GM12878 (cell line): ENCODE results near the gene SLC26A1. TPM values are rescaled to one million over a fixed set of nuclear protein-coding genes. Genes with fewer than 3 reads are reported as not detected.

Experiments used
- ATAC-seq: fragments of 200-7000 bp; cut with Tn5 transposase; 3 replicates; pipeline ENCODE4 v1.9.1; 2020; ENCODE audit warnings: mild to moderate bottlenecking, moderate library complexity
- BruUV-seq: library from RNA; stranded (reverse); fragments of 400-500 nt; replicated peaks from 2 replicates; lab custom pipeline; 2021; lab: Mats Ljungman, UMichigan
- CTCF ChIA-PET: fragments of 300-600 bp; sonication (Branson Sonifier 250); formaldehyde crosslinking; extraction: SDS; loops from one replicate; lab custom pipeline; 2021; ENCODE audit warnings: inconsistent platforms; lab: Yijun Ruan, JAX
- POLR2A ChIA-PET: fragments of 350-600 bp; formaldehyde crosslinking; extraction: SDS; loops from one replicate; lab custom pipeline; 2021; ENCODE audit warnings: inconsistent platforms; lab: Charles Lee
- RAD21 ChIA-PET: fragments of 300-600 bp; sonication (Branson Sonifier 250); formaldehyde crosslinking; loops from one replicate; lab custom pipeline; 2023; ENCODE audit warnings: antibody characterized with exemption; ENCODE audit not compliant: unreplicated experiment; lab: Charles Lee
- SMC1A ChIA-PET: fragments of 300-600 bp; sonication (Branson Sonifier 250); formaldehyde crosslinking; loops from one replicate; lab custom pipeline; 2023; ENCODE audit not compliant: unreplicated experiment, uncharacterized antibody; lab: Charles Lee
- DNase-seq: peaks from one replicate; pipeline ENCODE4 v3.0.0-alpha.2; 2011; ENCODE audit warnings: low read depth, low spot score
- FAIRE-seq: peaks from 3 replicates; lab custom pipeline; 2011; peaks lifted over from hg19 to GRCh38; lab: Jason Lieb, UNC
- H2AFZ ChIP-seq: 2 replicates; pipeline ENCODE4 v1.6.0; 2011; ENCODE audit warnings: low read depth, low read length, control low read depth; ENCODE audit not compliant: control insufficient read depth
- H3K27ac ChIP-seq: 2 replicates; pipeline ENCODE4 v1.5.1; 2011; ENCODE audit warnings: control low read depth; ENCODE audit not compliant: control insufficient read depth, insufficient read depth
- H3K27me3 ChIP-seq, 2 experiments: replicated peaks in 1 of 2; 2 replicates each; pipeline versions ENCODE4 v1.6.0 to v1.6.1; 2011; ENCODE audit warnings: low read length in 1 of 2; ENCODE audit not compliant: control insufficient read depth in 2 of 2, insufficient read depth in 2 of 2
- H3K36me3 ChIP-seq, 2 experiments: 2 replicates each; pipeline ENCODE4 v1.5.1; 2011; ENCODE audit warnings: low read length in 1 of 2; ENCODE audit not compliant: control insufficient read depth in 2 of 2, insufficient read depth in 2 of 2
- H3K4me1 ChIP-seq: 2 replicates; pipeline ENCODE4 v1.6.1; 2011; ENCODE audit warnings: mild to moderate bottlenecking, low read length, moderate library complexity, mixed read lengths; ENCODE audit not compliant: control insufficient read depth, insufficient read depth
- H3K4me2 ChIP-seq: 2 replicates; pipeline ENCODE4 v1.6.0; 2011; ENCODE audit warnings: control low read depth; ENCODE audit not compliant: control insufficient read depth, insufficient read depth
- H3K4me3 ChIP-seq: fragments of 200-600 bp; sonication (generic); 2 replicates; pipeline ENCODE4 v1.5.1; 2016
- H3K79me2 ChIP-seq: 2 replicates; pipeline ENCODE4 v1.6.0; 2011; ENCODE audit warnings: low read length; ENCODE audit not compliant: control insufficient read depth, insufficient read depth
- H3K9ac ChIP-seq: 2 replicates; pipeline ENCODE4 v1.8.0; 2011; ENCODE audit warnings: low read length, control low read depth, mixed read lengths; ENCODE audit not compliant: control insufficient read depth, insufficient read depth
- H3K9me3 ChIP-seq: replicated peaks from 3 replicates; pipeline ENCODE4 v1.5.1; 2011; ENCODE audit warnings: mild to moderate bottlenecking, low read length; ENCODE audit not compliant: control insufficient read depth, insufficient read depth
- H4K20me1 ChIP-seq: 2 replicates; pipeline ENCODE4 v1.6.0; 2011; ENCODE audit not compliant: control insufficient read depth, insufficient read depth
- CREB1 ChIP-seq: IDR thresholded peaks from 2 replicates; pipeline ENCODE4 v1.6.1; 2012; ENCODE audit warnings: low read depth, mild to moderate bottlenecking, inconsistent platforms
- CUX1 ChIP-seq: IDR thresholded peaks from 2 replicates; pipeline ENCODE4 v1.6.1; 2012; ENCODE audit warnings: improper control_type of control experiment, low read depth, low read length; ENCODE audit not compliant: insufficient replicate concordance
- HCFC1 ChIP-seq: fragments of 150-350 bp; IDR thresholded peaks from 2 replicates; pipeline ENCODE4 v1.6.1; 2014; ENCODE audit warnings: low read length
- IKZF1 ChIP-seq: fragments of 450-650 bp; conservative IDR thresholded peaks from 2 replicates; pipeline ENCODE4 v1.6.1; 2017; ENCODE audit warnings: antibody characterized with exemption, mild to moderate bottlenecking
- MYC ChIP-seq: IDR thresholded peaks from 2 replicates; pipeline ENCODE4 v1.6.1; 2011; ENCODE audit warnings: mild to moderate bottlenecking, low read length, moderate library complexity, inconsistent platforms; ENCODE audit not compliant: insufficient read depth, insufficient replicate concordance, insufficient read length, severe bottlenecking
- NFYA ChIP-seq: IDR thresholded peaks from 2 replicates; pipeline ENCODE4 v1.6.1; 2011; ENCODE audit warnings: low read depth, mild to moderate bottlenecking, low read length, improper control_type of control experiment, borderline replicate concordance
- POLR2A ChIP-seq: IDR thresholded peaks from 2 replicates; pipeline ENCODE4 v1.6.1; 2011; ENCODE audit warnings: low read depth, mild to moderate bottlenecking, low read length
- RBBP5 ChIP-seq: fragments of 200-600 bp; sonication (generic); conservative IDR thresholded peaks from 2 replicates; pipeline ENCODE4 v1.6.1; 2016
- RFX5 ChIP-seq: IDR thresholded peaks from 2 replicates; pipeline ENCODE4 v1.6.1; 2011; ENCODE audit warnings: low read depth, low read length, improper control_type of control experiment
- SIX5 ChIP-seq: IDR thresholded peaks from 2 replicates; pipeline ENCODE4 v1.6.1; 2011; ENCODE audit warnings: mild to moderate bottlenecking, low read depth, low read length, moderate library complexity; ENCODE audit not compliant: severe bottlenecking
- SREBF1 ChIP-seq: IDR thresholded peaks from 2 replicates; pipeline ENCODE4 v1.6.1; 2012; ENCODE audit warnings: mild to moderate bottlenecking, low read length
- SRF ChIP-seq, 2 experiments: IDR thresholded peaks; 2 replicates each; pipeline ENCODE4 v1.6.1; 2011; ENCODE audit warnings: low read depth in 2 of 2, low read length in 2 of 2, mild to moderate bottlenecking in 1 of 2, moderate library complexity in 1 of 2
- TBL1XR1 ChIP-seq: IDR thresholded peaks from 2 replicates; pipeline ENCODE4 v1.6.1; 2012; ENCODE audit warnings: low read depth, low read length, improper control_type of control experiment
- ZBED1 ChIP-seq: IDR thresholded peaks from 2 replicates; pipeline ENCODE4 v1.6.1; 2016; ENCODE audit warnings: borderline replicate concordance
- ZZZ3 ChIP-seq: IDR thresholded peaks from 2 replicates; pipeline ENCODE4 v1.6.1; 2011; ENCODE audit warnings: low read depth; ENCODE audit not compliant: control insufficient read depth, insufficient read length
- WGBS: methylation state at CpG from one replicate; pipeline ENCODE4 v1.1.6; 2016; ENCODE audit warnings: low lambda C conversion rate; ENCODE audit not compliant: insufficient replicate concordance, insufficient coverage; ENCODE audit errors: missing lambda C conversion rate; 5-methylcytosine and 5-hydroxymethylcytosine counted together
- in situ Hi-C: fragments of 300-500 bp; cut with MboI; formaldehyde crosslinking; loops from 9 replicates; pipeline ENCODE4 v1.14.3; 2018; ENCODE audit warnings: mixed read lengths
- intact Hi-C: fragments of 100-400 bp; cut with micrococcal nuclease; formaldehyde crosslinking; loops from one replicate; pipeline ENCODE4 v1.14.2; 2022; ENCODE audit not compliant: unreplicated experiment
- polyA plus RNA-seq, 11 experiments: library from polyadenylated mRNA; depleted of rRNA in 4 of 11; unstranded in 6 of 11; stranded (reverse) in 5 of 11; fragments of >200 nt; fragmentation: Nextera tagmentation in 4 of 11; fragmentation: Illumina TruSeq in 1 of 11; extraction: Ambion mirVana in 4 of 11; extraction: Trizol in 1 of 11; gene quantifications; 1 replicate in 1 of 11; 2 replicates in 10 of 11; pipeline versions ENCODE4 v1.2.1 to v1.2.3, GENCODE V29; 2011 to 2016; ENCODE audit warnings: inconsistent platforms in 2 of 11, missing spikeins in 2 of 11, low read depth in 1 of 11
- total RNA-seq, 4 experiments: library from RNA; depleted of rRNA in 3 of 4; stranded (reverse); fragments of >200 nt in 3 of 4; fragmentation: Illumina TruSeq in 1 of 4; extraction: Trizol in 1 of 4; gene quantifications; 2 replicates each; pipeline versions ENCODE4 v1.2.1 to v1.2.3, GENCODE V29; 2013 to 2021

The SLC26A1 gene
- total and polyA plus RNA-seq, 10 of the 15 experiments (the other 5 are each of a cell fraction or from before 2014, with no cell fraction given), result 0.05 to 0.96 (median 0.28) TPM; not detected in 5

GRCh38 chr4:1000686-1001260 is 7.6 kb upstream of the SLC26A1 start:
- no TSS peak for BruUV-seq
- H3K27ac ChIP-seq, result no peak overlapping the region
- CTCF ChIA-PET, result no interaction called here
- SMC1A ChIA-PET, result no interaction called here
- TF ChIP-seq ZBED1 (no peak), POLR2A (no peak), ZZZ3 (no peak), NFYA (no peak), RFX5 (no peak), MYC (no peak), SRF (IDR thresholded peaks at IDR 0.05; ENCODE audit: low read depth in 2 of 2, low read length in 2 of 2) (no peak), SREBF1 (no peak), CREB1 (no peak), SIX5 (no peak), HCFC1 (no peak), IKZF1 (no peak), TBL1XR1 (no peak), RBBP5 (no peak), CUX1 (no peak)
- H4K20me1 ChIP-seq, result no peaks in the 10 kb centered on the region
- FAIRE-seq, result no peak
- no peak for DNase-seq
- WGBS, result 72% methylated on average over 15 of the region's 15 CpGs
- intact Hi-C loops (no loop called here), in situ Hi-C loops (no loop called here)
- POLR2A ChIA-PET, result no interaction called here
- no peak overlapping the region for H3K4me2 ChIP-seq
- no peaks in the 10 kb centered on the region for H3K36me3 ChIP-seq
- RAD21 ChIA-PET, result no interaction called here
- H3K79me2 ChIP-seq, result no peaks in the 10 kb centered on the region
- H3K27me3 ChIP-seq, result peaks cover 2 to 3% of the 10 kb centered on the region in 2 experiments
- no peak overlapping the region for H3K4me3 ChIP-seq
- no peak for ATAC-seq
- H3K4me1 ChIP-seq, result no peaks in the 10 kb centered on the region
- H3K9ac ChIP-seq, result no peak overlapping the region
- no peaks in the 10 kb centered on the region; the same call in 2 of the 3 replicates for H3K9me3 ChIP-seq
- no peak overlapping the region for H2AFZ ChIP-seq
